T-cell (primary cell): Measurements from ENCODE around the gene DACT1. TPM values are rescaled to one million over a fixed set of nuclear protein-coding genes. Genes with fewer than 3 reads are reported as not detected.

Experiments
- ATAC-seq, 4 experiments: fragments of 200-7000 bp in 3 of 4; fragments of 150-1000 bp in 1 of 4; cut with Tn5 transposase; replicated peaks in 1 of 4; 1 replicate in 3 of 4; 2 replicates in 1 of 4; pipeline ENCODE4 v1.10.0; 2021; ENCODE audit warnings: moderate library complexity in 3 of 4, mild to moderate bottlenecking in 2 of 4, moderate number of reproducible peaks in 1 of 4
- CTCF ChIA-PET, 2 donors: fragments of 300-600 bp; sonication (Branson Sonifier 250); formaldehyde crosslinking; loops; one replicate each; lab custom pipeline; 2022; ENCODE audit warnings: antibody characterized with exemption in 2 of 2; lab: Charles Lee
- POLR2A ChIA-PET, 2 donors: fragments of 300-600 bp; sonication (Branson Sonifier 250); formaldehyde crosslinking; loops; one replicate each; lab custom pipeline; 2022; ENCODE audit warnings: antibody characterized with exemption in 2 of 2; lab: Charles Lee
- DNase-seq, 35 experiments: peaks; one replicate each; pipeline versions ENCODE4 v3.0.0 to v3.0.0-alpha.2; 2013 to 2023
- H3K27ac ChIP-seq: one replicate; pipeline ENCODE4 v1.5.1; 2013; ENCODE audit warnings: low read length
- H3K27me3 ChIP-seq, 2 experiments: replicated peaks in 1 of 2; 1 replicate in 1 of 2; 2 replicates in 1 of 2; pipeline versions ENCODE4 v1.6.1 to v1.7.0; 2013; ENCODE audit warnings: low read length in 1 of 2, mixed read lengths in 1 of 2; ENCODE audit not compliant: control insufficient read depth in 2 of 2, insufficient read depth in 2 of 2; ENCODE audit errors: extremely low read depth in 1 of 2
- H3K36me3 ChIP-seq, 2 donors: 1 replicate in 1 of 2; 2 replicates in 1 of 2; pipeline versions ENCODE4 v1.6.1 to v1.7.0; 2013; ENCODE audit warnings: low read length in 1 of 2; ENCODE audit not compliant: control insufficient read depth in 2 of 2, insufficient read depth in 1 of 2; ENCODE audit errors: extremely low read depth in 1 of 2
- H3K4me1 ChIP-seq, 2 experiments: 1 replicate in 1 of 2; 2 replicates in 1 of 2; pipeline versions ENCODE4 v1.6.1 to v1.7.0; 2013; ENCODE audit warnings: low read length in 2 of 2, mixed read lengths in 1 of 2; ENCODE audit not compliant: insufficient read depth in 2 of 2, control insufficient read depth in 1 of 2; ENCODE audit errors: extremely low read depth in 1 of 2
- H3K4me3 ChIP-seq, 2 donors: 1 replicate in 1 of 2; 2 replicates in 1 of 2; pipeline versions ENCODE4 v1.5.1 to v1.7.0; 2013; ENCODE audit warnings: mild to moderate bottlenecking in 2 of 2, low read length in 1 of 2, moderate library complexity in 1 of 2; ENCODE audit not compliant: control insufficient read depth in 1 of 2; ENCODE audit errors: extremely low read depth in 1 of 2
- H3K9me3 ChIP-seq: 2 replicates; pipeline ENCODE4 v1.7.0; 2013
- H3K27ac Mint-ChIP-seq, 2 donors: one replicate each; pipeline ENCODE4 v1.8.0; 2020 to 2021; ENCODE audit warnings: mild to moderate bottlenecking in 2 of 2, mixed read lengths in 2 of 2
- H3K27me3 Mint-ChIP-seq, 2 donors: one replicate each; pipeline ENCODE4 v1.8.0; 2021 to 2022; ENCODE audit warnings: mixed read lengths in 2 of 2
- H3K36me3 Mint-ChIP-seq: one replicate; pipeline ENCODE4 v1.8.0; 2021; ENCODE audit warnings: mixed read lengths
- H3K4me1 Mint-ChIP-seq, 3 donors: one replicate each; pipeline ENCODE4 v1.8.0; 2020 to 2022; ENCODE audit warnings: mixed read lengths in 3 of 3, mild to moderate bottlenecking in 1 of 3
- H3K4me3 Mint-ChIP-seq, 3 donors: one replicate each; pipeline ENCODE4 v1.8.0; 2020 to 2022; ENCODE audit warnings: mild to moderate bottlenecking in 3 of 3, mixed read lengths in 3 of 3, moderate library complexity in 3 of 3
- H3K9me3 Mint-ChIP-seq, 3 donors: one replicate each; pipeline ENCODE4 v1.8.0; 2020 to 2022; ENCODE audit warnings: mixed read lengths in 3 of 3
- WGBS: methylation state at CpG from one replicate; pipeline ENCODE4 v1.1.5; 2013; ENCODE audit warnings: missing lambda C conversion rate; ENCODE audit not compliant: insufficient coverage; 5-methylcytosine and 5-hydroxymethylcytosine counted together
- total RNA-seq, 35 experiments: library from RNA in 6 of 35; stranded (reverse) in 6 of 35; fragments of 120-200 nt in 1 of 35; gene quantifications; one replicate each; pipeline versions ENCODE4 v1.2.1 to v1.2.4 and lab custom pipeline; 2013 to 2026

DACT1 gene
- total RNA-seq, 5 donors from 2014 or later (not counting 1 experiment from before 2014, with no cell fraction given) = 5.6 to 35.9 (median 10.0) TPM

GRCh38 chr14:58633831-58634230 lies 3.9 kb upstream of the DACT1 start:
- Histone ChIP-seq H3K4me1 (peaks cover 7 to 10% of the 10 kb centered on the region in 2 experiments), H3K36me3 (no peaks in the 10 kb centered on the region), H3K4me3 (no peak overlapping the region), H3K9me3 (no peaks in the 10 kb centered on the region), H3K27me3 (peaks cover 0 to 8% of the 10 kb centered on the region in 2 experiments), H3K27ac (no peak overlapping the region)
- Mint-ChIP-seq H3K9me3 (no peaks in the 10 kb centered on the region), H3K27ac (no peak overlapping the region), H3K36me3 (no peaks in the 10 kb centered on the region), H3K4me1 (peaks cover 17 to 24% (median 23%) of the 10 kb centered on the region in 3 donors), H3K27me3 (peaks cover 0 to 22% of the 10 kb centered on the region in 2 donors), H3K4me3 (no peak overlapping the region)
- no CpG with 5 or more reads among the region's 3 CpGs for WGBS
- DNase-seq = no peak
- no peak for ATAC-seq
- POLR2A ChIA-PET = no interaction called here
- CTCF ChIA-PET = no interaction called here

GRCh38 chr14:58634406-58635090 lies 3.2 kb upstream of the DACT1 start:
- H3K27ac ChIP-seq = no peak overlapping the region
- H3K9me3 ChIP-seq = no peaks in the 10 kb centered on the region
- peaks cover 0 to 10% of the 10 kb centered on the region in 2 experiments for H3K27me3 ChIP-seq
- POLR2A ChIA-PET = no interaction called here
- CTCF ChIA-PET = interaction anchor here in 1 of 2 donors (0.9 kb wide), 1 partner anchor 29 kb away, joined by 3 read pairs; no protein-coding TSS in a partner anchor
- Mint-ChIP-seq H3K4me1 (peaks cover 24 to 32% (median 31%) of the 10 kb centered on the region in 3 donors), H3K9me3 (no peaks in the 10 kb centered on the region), H3K36me3 (no peaks in the 10 kb centered on the region), H3K4me3 (peak overlapping the region in 1 of 3 donors; percentile 32), H3K27me3 (peaks cover 5 to 29% of the 10 kb centered on the region in 2 donors), H3K27ac (no peak overlapping the region)
- 60% methylated on average over 2 of the region's 5 CpGs for WGBS
- no peak for DNase-seq
- no peak for ATAC-seq
- no peak overlapping the region for H3K4me3 ChIP-seq
- no peaks in the 10 kb centered on the region for H3K36me3 ChIP-seq
- H3K4me1 ChIP-seq = peaks cover 13 to 14% of the 10 kb centered on the region in 2 experiments

- CTCF ChIA-PET = interaction anchor here (0.7 to 0.9 kb wide), 2 partner anchors 28 to 239 kb away, joined by 3 read pairs; partner anchors contain the start of gene TOMM20L (in 1 of the 2)
- POLR2A ChIA-PET = interaction anchor here in 1 of 2 donors (0.6 kb wide), 1 partner anchor 276 kb away, joined by 3 read pairs; no protein-coding TSS in a partner anchor
- Histone ChIP-seq H3K4me3 (no peak overlapping the region), H3K9me3 (no peaks in the 10 kb centered on the region), H3K27me3 (peaks cover 0 to 10% of the 10 kb centered on the region in 2 experiments), H3K4me1 (peaks cover 13 to 15% of the 10 kb centered on the region in 2 experiments), H3K36me3 (no peaks in the 10 kb centered on the region), H3K27ac (no peak overlapping the region)
- H3K9me3 Mint-ChIP-seq = no peaks in the 10 kb centered on the region
- H3K4me3 Mint-ChIP-seq = peak overlapping the region in 1 of 3 donors; percentile 32
- H3K4me1 Mint-ChIP-seq = peaks cover 28 to 36% (median 35%) of the 10 kb centered on the region in 3 donors
- peaks cover 6 to 33% of the 10 kb centered on the region in 2 donors for H3K27me3 Mint-ChIP-seq
- H3K36me3 Mint-ChIP-seq = no peaks in the 10 kb centered on the region
- WGBS = no CpG with 5 or more reads among the region's 8 CpGs
- ATAC-seq (no peak), DNase-seq (no peak)
- no peak overlapping the region for H3K27ac Mint-ChIP-seq
Measured at GRCh38 chr14:58635091-58635830, 2.5 kb upstream of the DACT1 start.

- Histone ChIP-seq H3K9me3 (no peaks in the 10 kb centered on the region), H3K27me3 (peaks cover 0 to 10% of the 10 kb centered on the region in 2 experiments), H3K36me3 (no peaks in the 10 kb centered on the region), H3K4me3 (no peak overlapping the region), H3K27ac (no peak overlapping the region), H3K4me1 (peaks cover 13 to 15% of the 10 kb centered on the region in 2 experiments)
- Mint-ChIP-seq H3K36me3 (no peaks in the 10 kb centered on the region), H3K4me1 (peaks cover 35 to 42% (median 41%) of the 10 kb centered on the region in 3 donors), H3K4me3 (peak overlapping the region; percentile 10 to 89 (median 17)), H3K9me3 (no peaks in the 10 kb centered on the region), H3K27me3 (peaks cover 6 to 41% of the 10 kb centered on the region in 2 donors), H3K27ac (no peak overlapping the region)
- WGBS = no CpG with 5 or more reads among the region's 4 CpGs
- DNase-seq = no peak
- ChIA-PET CTCF (interaction anchor here in 1 of 2 donors (0.7 kb wide), 1 partner anchor 240 kb away, joined by 3 read pairs; the partner anchor contains the start of gene TOMM20L), POLR2A (no interaction called here)
- no peak for ATAC-seq
Measured at GRCh38 chr14:58636129-58636528, 1.6 kb upstream of the DACT1 start.

GRCh38 chr14:58637040-58637390 lies 747 bp upstream of the DACT1 start:
- Histone ChIP-seq H3K36me3 (no peaks in the 10 kb centered on the region), H3K27me3 (peaks cover 0 to 10% of the 10 kb centered on the region in 2 experiments), H3K4me3 (peak overlapping the region; percentile 43 to 72), H3K27ac (no peak overlapping the region), H3K4me1 (peaks cover 13 to 15% of the 10 kb centered on the region in 2 experiments), H3K9me3 (no peaks in the 10 kb centered on the region)
- Mint-ChIP-seq H3K9me3 (no peaks in the 10 kb centered on the region), H3K27me3 (peaks cover 6 to 41% of the 10 kb centered on the region in 2 donors), H3K4me3 (peak overlapping the region; percentile 83 to 89 (median 89)), H3K4me1 (peaks cover 35 to 42% (median 41%) of the 10 kb centered on the region in 3 donors), H3K27ac (peak overlapping the region; percentile 63 to 77), H3K36me3 (peaks cover 3% of the 10 kb centered on the region)
- ATAC-seq (peak in 3 of 4 experiments; percentile 9 to 35 (median 16)), DNase-seq (peak in 16 of 35 experiments; percentile 3 to 50 (median 18))
- ChIA-PET CTCF (interaction anchor here in 1 of 2 donors (0.7 kb wide), 3 partner anchors 8 to 177 kb away, joined by 6 to 7 read pairs (median 6); no protein-coding TSS in a partner anchor), POLR2A (interaction anchor here in 1 of 2 donors (0.7 kb wide), 1 partner anchor 69 kb away, joined by 5 read pairs; no protein-coding TSS in a partner anchor)
- WGBS = 14% methylated on average over 14 of the region's 17 CpGs
